ENCODE measurements around the gene REEP5.
"Not testable (repeated sequence)": the region's sequence is repeated elsewhere in the genome, so short reads cannot be mapped to it uniquely, and the experiment has no call there.

REEP5 gene

GRCh38 chr5:112883192-112883591 is 38.8 kb downstream of the REEP5 start:
- FAIRE-seq = no peak

GRCh38 chr5:112880219-112880964 is 41.6 kb downstream of the REEP5 start:
- no peak for FAIRE-seq

- FAIRE-seq = no peak
These were observed 43.3 kb downstream of the REEP5 start for GRCh38 chr5:112878760-112879159.

- FAIRE-seq = no peak
These were observed 43.9 kb downstream of the REEP5 start for GRCh38 chr5:112878101-112878500.

GRCh38 chr5:112876362-112876761 is 45.7 kb downstream of the REEP5 start:
- FAIRE-seq = peak; percentile 55

- no peak for FAIRE-seq
These were observed 51.1 kb downstream of the REEP5 start for GRCh38 chr5:112870966-112871365.

GRCh38 chr5:112869948-112870347 is 52.1 kb downstream of the REEP5 start:
- FAIRE-seq = no peak

GRCh38 chr5:112867411-112867810 is 54.6 kb downstream of the REEP5 start:
- no peak for FAIRE-seq

- FAIRE-seq = no peak
These were observed 55.3 kb downstream of the REEP5 start for GRCh38 chr5:112866739-112867138.

GRCh38 chr5:112865128-112865527 is 56.9 kb downstream of the REEP5 start:
- no peak for FAIRE-seq

GRCh38 chr5:112863549-112863948 is 58.5 kb downstream of the REEP5 start:
- no peak for FAIRE-seq

- FAIRE-seq = no peak
These were observed 59.9 kb downstream of the REEP5 start for GRCh38 chr5:112862085-112862484.

GRCh38 chr5:112861638-112861985 is 60.4 kb downstream of the REEP5 start:
- FAIRE-seq = no peak

GRCh38 chr5:112860929-112861637 is 60.9 kb downstream of the REEP5 start, which contains the start of gene SRP19:
SRP19 (plus strand) TSS chr5:112861287; CDS start chr5:112861377, 90 bp downstream.
- FAIRE-seq = peak; percentile 95

GRCh38 chr5:112860571-112860928 is 61.5 kb downstream of the REEP5 start:
- not testable (repeated sequence) for FAIRE-seq

GRCh38 chr5:112857866-112858265 is 64.2 kb downstream of the REEP5 start:
- FAIRE-seq = no peak

- FAIRE-seq = peak; percentile 58
These were observed 67.4 kb downstream of the REEP5 start for GRCh38 chr5:112854651-112855050.

GRCh38 chr5:112849912-112850311 is 72.1 kb downstream of the REEP5 start:
- no peak for FAIRE-seq

GRCh38 chr5:112848116-112848811 is 73.8 kb downstream of the REEP5 start:
- peak; percentile 87 for FAIRE-seq

- FAIRE-seq = no peak
These were observed 74.7 kb downstream of the REEP5 start for GRCh38 chr5:112847306-112847705.

GRCh38 chr5:112846556-112846955 is 75.5 kb downstream of the REEP5 start:
- no peak for FAIRE-seq

GRCh38 chr5:112844489-112844888 is 77.5 kb downstream of the REEP5 start:
- FAIRE-seq = no peak

- no peak for FAIRE-seq
These were observed 88.1 kb downstream of the REEP5 start for GRCh38 chr5:112833971-112834370.

- FAIRE-seq = no peak
These were observed 91.6 kb downstream of the REEP5 start for GRCh38 chr5:112830378-112830777.
